Prostate gland (tissue), 2 donors: Measurements from ENCODE around the gene GON4L. TPM values are rescaled to one million over a fixed set of nuclear protein-coding genes. Genes with fewer than 3 reads are reported as not detected.
"Not testable (repeated sequence)": the region's sequence is repeated elsewhere in the genome, so short reads cannot be mapped to it uniquely, and the experiment has no call there.

ENCODE experiments used
- DNase-seq: peaks from one replicate; pipeline ENCODE4 v3.0.0-alpha.2; 2019; ENCODE audit warnings: low spot score
- H3K27ac ChIP-seq, 2 donors: fragments of 200-600 bp; sonication (generic); 2 replicates each; pipeline ENCODE4 v1.5.1; 2017 to 2019
- H3K27me3 ChIP-seq: fragments of 200-600 bp; sonication (generic); replicated peaks from 2 replicates; pipeline ENCODE4 v1.5.1; 2019; ENCODE audit not compliant: insufficient read depth
- H3K36me3 ChIP-seq, 2 donors: fragments of 200-600 bp; sonication (generic); 1 replicate in 1 of 2; 2 replicates in 1 of 2; pipeline versions ENCODE4 v1.5.1 to v1.8.1; 2017 to 2019
- H3K4me1 ChIP-seq: fragments of 200-600 bp; sonication (generic); replicated peaks from 2 replicates; pipeline ENCODE4 v1.5.1; 2019
- H3K4me3 ChIP-seq, 2 donors: fragments of 200-600 bp; sonication (generic); 2 replicates each; pipeline ENCODE4 v1.5.1; 2017 to 2019
- H3K9me3 ChIP-seq: fragments of 200-600 bp; sonication (generic); 2 replicates; pipeline ENCODE4 v1.5.1; 2017
- POLR2A ChIP-seq: fragments of 450-650 bp; IDR thresholded peaks from one replicate; pipeline ENCODE4 v1.6.1; 2016; ENCODE audit warnings: antibody characterized with exemption, mild to moderate bottlenecking
- POLR2AphosphoS5 ChIP-seq: sonication (generic); formaldehyde crosslinking; IDR thresholded peaks from one replicate; pipeline ENCODE4 v1.6.1; 2017; ENCODE audit warnings: antibody characterized with exemption
- WGBS: methylation state at CpG from one replicate; pipeline ENCODE4 v1.1.5; 2018; 5-methylcytosine and 5-hydroxymethylcytosine counted together
- intact Hi-C: fragments of 100-400 bp; cut with DNase I; formaldehyde crosslinking; loops from one replicate; pipeline ENCODE4 v1.14.2; 2022
- total RNA-seq, 2 donors: library from RNA; depleted of rRNA; stranded (reverse); fragments of >200 nt; gene quantifications; one replicate each; pipeline ENCODE4 v1.1.0, GENCODE V29; 2016
- TF ChIP-seq, protein P1 (sequence below), 4 experiments: fragments of 200-600 bp in 2 of 4; fragments of 450-650 bp in 2 of 4; sonication (generic) in 2 of 4; IDR thresholded peaks; 1 replicate in 3 of 4; 2 replicates in 1 of 4; pipeline ENCODE4 v1.5.1; 2016 to 2019; ENCODE audit warnings: antibody characterized with exemption in 4 of 4, mild to moderate bottlenecking in 2 of 4, moderate library complexity in 2 of 4

The GON4L gene
- total RNA-seq, 2 donors from 2014 or later = 24.9 to 57.4 TPM

DNA sequence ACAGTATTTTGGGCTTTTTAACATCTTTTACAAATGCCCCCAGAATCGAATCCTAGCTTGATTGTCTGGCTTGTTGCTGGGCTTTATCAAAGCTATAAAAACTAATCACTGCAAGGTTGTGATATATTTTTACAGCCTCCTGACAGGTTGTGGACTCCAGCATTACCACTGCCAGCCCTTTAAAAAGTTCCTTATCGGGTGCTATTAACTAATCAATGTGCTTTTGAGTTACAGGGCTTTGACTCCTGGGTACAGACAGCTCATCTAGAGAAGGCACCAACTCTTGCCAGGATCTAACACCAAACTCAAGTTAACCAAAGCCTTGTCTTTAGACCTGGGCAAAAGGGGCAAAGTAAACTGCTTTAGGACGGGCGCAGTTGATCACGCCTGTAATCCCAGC, 16.6 kb downstream of the GON4L start:
- intact Hi-C loops = no loop called here
- H3K4me3 ChIP-seq = no peak overlapping the region
- H3K36me3 ChIP-seq = no peaks in the 10 kb centered on the region
- no peak for DNase-seq
- no peaks in the 10 kb centered on the region for H3K27me3 ChIP-seq
- TF ChIP-seq POLR2AphosphoS5 (no peak), POLR2A (no peak)
- TF ChIP-seq, protein P1, sequence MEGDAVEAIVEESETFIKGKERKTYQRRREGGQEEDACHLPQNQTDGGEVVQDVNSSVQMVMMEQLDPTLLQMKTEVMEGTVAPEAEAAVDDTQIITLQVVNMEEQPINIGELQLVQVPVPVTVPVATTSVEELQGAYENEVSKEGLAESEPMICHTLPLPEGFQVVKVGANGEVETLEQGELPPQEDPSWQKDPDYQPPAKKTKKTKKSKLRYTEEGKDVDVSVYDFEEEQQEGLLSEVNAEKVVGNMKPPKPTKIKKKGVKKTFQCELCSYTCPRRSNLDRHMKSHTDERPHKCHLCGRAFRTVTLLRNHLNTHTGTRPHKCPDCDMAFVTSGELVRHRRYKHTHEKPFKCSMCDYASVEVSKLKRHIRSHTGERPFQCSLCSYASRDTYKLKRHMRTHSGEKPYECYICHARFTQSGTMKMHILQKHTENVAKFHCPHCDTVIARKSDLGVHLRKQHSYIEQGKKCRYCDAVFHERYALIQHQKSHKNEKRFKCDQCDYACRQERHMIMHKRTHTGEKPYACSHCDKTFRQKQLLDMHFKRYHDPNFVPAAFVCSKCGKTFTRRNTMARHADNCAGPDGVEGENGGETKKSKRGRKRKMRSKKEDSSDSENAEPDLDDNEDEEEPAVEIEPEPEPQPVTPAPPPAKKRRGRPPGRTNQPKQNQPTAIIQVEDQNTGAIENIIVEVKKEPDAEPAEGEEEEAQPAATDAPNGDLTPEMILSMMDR (IDR thresholded peaks at IDR 0.05) = no peak
- no peaks in the 10 kb centered on the region for H3K4me1 ChIP-seq
- 86% methylated on average over 5 of the region's 5 CpGs for WGBS
- H3K27ac ChIP-seq = no peak overlapping the region
- no peaks in the 10 kb centered on the region for H3K9me3 ChIP-seq

GRCh38 chr1:155835548-155835947, 21.5 kb downstream of the GON4L start:
- 97% methylated on average over 6 of the region's 6 CpGs for WGBS
- Histone ChIP-seq H3K27ac (no peak overlapping the region), H3K4me1 (no peaks in the 10 kb centered on the region), H3K27me3 (no peaks in the 10 kb centered on the region), H3K9me3 (no peaks in the 10 kb centered on the region), H3K4me3 (no peak overlapping the region), H3K36me3 (no peaks in the 10 kb centered on the region)
- TF ChIP-seq POLR2AphosphoS5 (no peak), POLR2A (no peak)
- TF ChIP-seq, protein P1 (IDR thresholded peaks at IDR 0.05) = no peak
- intact Hi-C loops = no loop called here
- no peak for DNase-seq

GRCh38 chr1:155834927-155835399, 22.1 kb downstream of the GON4L start:
- H3K9me3 ChIP-seq, H3K4me3 ChIP-seq, H3K36me3 ChIP-seq, H3K27me3 ChIP-seq, DNase-seq, intact Hi-C loops, H3K4me1 ChIP-seq, H3K27ac ChIP-seq: not testable (repeated sequence)
- 89% methylated on average over 9 of the region's 9 CpGs for WGBS

- no peak overlapping the region for H3K27ac ChIP-seq
- TF ChIP-seq POLR2AphosphoS5 (no peak), POLR2A (no peak)
- TF ChIP-seq, protein P1 (IDR thresholded peaks at IDR 0.05) = no peak
- intact Hi-C loops = no loop called here
- H3K27me3 ChIP-seq = no peaks in the 10 kb centered on the region
- H3K36me3 ChIP-seq = no peaks in the 10 kb centered on the region
- H3K9me3 ChIP-seq = no peaks in the 10 kb centered on the region
- no peaks in the 10 kb centered on the region for H3K4me1 ChIP-seq
- no peak for DNase-seq
- no peak overlapping the region for H3K4me3 ChIP-seq
- WGBS = 98% methylated on average over 11 of the region's 11 CpGs
These were observed 22.6 kb downstream of the GON4L start for GRCh38 chr1:155834296-155834926.

DNA sequence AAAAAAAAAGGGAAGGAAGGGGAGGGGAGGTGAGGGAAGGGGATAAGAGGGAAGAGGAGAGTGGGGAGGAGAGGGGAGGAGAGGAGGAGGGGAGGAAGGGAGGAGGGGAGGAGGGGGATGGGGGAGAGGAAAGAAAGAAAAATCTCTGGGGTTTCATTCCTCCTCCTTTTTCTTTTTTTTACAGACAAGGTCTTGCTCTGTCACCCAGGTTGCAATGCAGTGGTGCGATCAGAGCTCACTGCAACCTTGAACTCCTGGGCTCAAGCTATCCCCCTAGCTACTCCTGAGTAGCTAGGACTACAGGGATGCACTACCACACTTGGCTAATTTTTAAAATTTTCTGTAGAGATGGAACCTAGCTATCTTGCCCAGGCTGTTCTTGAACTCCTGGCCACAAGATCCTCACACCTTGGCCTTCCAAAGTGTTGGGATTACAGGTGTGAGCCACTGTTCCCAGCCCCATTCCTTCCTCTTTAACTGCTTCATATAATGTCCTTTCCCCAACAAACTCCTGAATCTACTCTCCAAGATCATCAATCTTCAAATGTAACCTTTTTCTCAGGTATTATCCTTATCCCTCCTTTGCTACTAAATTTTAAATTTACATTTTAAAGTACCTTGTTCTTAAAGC, 23.2 kb downstream of the GON4L start:
- no peak overlapping the region for H3K4me3 ChIP-seq
- WGBS = 78% methylated on average over 1 of the region's 1 CpG
- H3K27me3 ChIP-seq = no peaks in the 10 kb centered on the region
- H3K36me3 ChIP-seq = no peaks in the 10 kb centered on the region
- no peak for DNase-seq
- H3K27ac ChIP-seq = no peak overlapping the region
- no peaks in the 10 kb centered on the region for H3K9me3 ChIP-seq
- intact Hi-C loops = no loop called here
- no peak for TF ChIP-seq POLR2A
- TF ChIP-seq POLR2AphosphoS5 = no peak
- TF ChIP-seq, protein P1 (IDR thresholded peaks at IDR 0.05) = no peak
- no peaks in the 10 kb centered on the region for H3K4me1 ChIP-seq
